Measurements from ENCODE around the gene RASAL3. TPM values are rescaled to one million over a fixed set of nuclear protein-coding genes. Genes with fewer than 3 reads are reported as not detected.
A peak's percentile ranks its signal among the peaks of the same experiment; 100 is the strongest.
"Not testable (repeated sequence)": the region's sequence is repeated elsewhere in the genome, so short reads cannot be mapped to it uniquely, and the experiment has no call there.

Gene RASAL3
- total and polyA plus RNA-seq, 9 donors = 0.61 to 2.6 (median 1.4) TPM

- Histone ChIP-seq H3K4me3 (peak overlapping the region; percentile 99), H3K9me3 (no peaks in the 10 kb centered on the region), H3K27me3 (no peaks in the 10 kb centered on the region), H3K36me3 (no peaks in the 10 kb centered on the region), H3K27ac (no peak overlapping the region), H3K4me1 (ENCODE audit: insufficient read depth) (peaks cover 25% of the 10 kb centered on the region)
- peak in 1 of 5 donors; percentile 31 for DNase-seq
- WGBS, 3 donors = 4 to 5% (median 4%) methylated on average over 9 of the region's 9 CpGs
- no peak for TF ChIP-seq EP300 (IDR thresholded peaks at IDR 0.05)
- no peak for TF ChIP-seq CTCF (IDR thresholded peaks at IDR 0.05)
- no peak for TF ChIP-seq POLR2A (IDR thresholded peaks at IDR 0.05)
- intact Hi-C loops (cut with DNase I) = loop anchor here in 1 of 4 donors (5.0 kb wide), 1 partner anchor 85 kb away; the partner anchor contains the start of gene BRD4
These were observed 46.6 kb downstream of the RASAL3 start for GRCh38 chr19:15417699-15418098.

GRCh38 chr19:15412832-15413231 is 51.5 kb downstream of the RASAL3 start:
- peak in 1 of 5 donors; percentile 1 for DNase-seq
- Histone ChIP-seq H3K27me3 (no peaks in the 10 kb centered on the region), H3K4me3 (no peak overlapping the region), H3K4me1 (ENCODE audit: insufficient read depth) (peaks cover 16% of the 10 kb centered on the region), H3K36me3 (no peaks in the 10 kb centered on the region), H3K9me3 (no peaks in the 10 kb centered on the region), H3K27ac (no peak overlapping the region)
- intact Hi-C loops (cut with DNase I) = no loop called here
- whole genome bisulfite sequencing, 3 donors = 68 to 83% (median 77%) methylated on average over 4 of the region's 4 CpGs
- TF ChIP-seq EP300 (IDR thresholded peaks at IDR 0.05) (no peak), CTCF (IDR thresholded peaks at IDR 0.05) (no peak), POLR2A (IDR thresholded peaks at IDR 0.05) (no peak)

GRCh38 chr19:15411351-15411750 is 53.0 kb downstream of the RASAL3 start:
- H3K4me3 ChIP-seq; intact Hi-C loops (cut with DNase I); H3K4me1 ChIP-seq (ENCODE audit: insufficient read depth); H3K36me3 ChIP-seq; H3K27ac ChIP-seq; H3K9me3 ChIP-seq; H3K27me3 ChIP-seq: not testable (repeated sequence)
- 28 to 54% (median 28%) methylated on average over 2 of the region's 2 CpGs for WGBS, 3 donors
- DNase-seq = peak in 1 of 5 donors; percentile 40

GRCh38 chr19:15404780-15405211 is 59.5 kb downstream of the RASAL3 start:
- Histone ChIP-seq H3K4me1 (ENCODE audit: insufficient read depth) (peaks cover 20% of the 10 kb centered on the region), H3K27ac (no peak overlapping the region), H3K36me3 (no peaks in the 10 kb centered on the region), H3K9me3 (no peaks in the 10 kb centered on the region), H3K27me3 (no peaks in the 10 kb centered on the region), H3K4me3 (no peak overlapping the region)
- 22 to 36% (median 23%) methylated on average over 3 of the region's 3 CpGs for WGBS, 3 donors
- intact Hi-C loops (cut with DNase I) = no loop called here
- DNase-seq = no peak
- TF ChIP-seq CTCF (IDR thresholded peaks at IDR 0.05) = no peak
- TF ChIP-seq EP300 (IDR thresholded peaks at IDR 0.05) = no peak
- no peak for TF ChIP-seq POLR2A (IDR thresholded peaks at IDR 0.05)

- DNase-seq = no peak
These were observed 60.1 kb downstream of the RASAL3 start for GRCh38 chr19:15404097-15404779.

More at GRCh38 chr19:15404097-15404779, 60.1 kb downstream of the RASAL3 start:
- no peak overlapping the region for H3K27ac ChIP-seq
- no peaks in the 10 kb centered on the region for H3K27me3 ChIP-seq
- H3K4me1 ChIP-seq (ENCODE audit: insufficient read depth) = peaks cover 20% of the 10 kb centered on the region
- 37 to 48% (median 37%) methylated on average over 7 of the region's 7 CpGs for WGBS, 3 donors
- H3K9me3 ChIP-seq = no peaks in the 10 kb centered on the region
- TF ChIP-seq POLR2A (IDR thresholded peaks at IDR 0.05) = no peak
- TF ChIP-seq EP300 (IDR thresholded peaks at IDR 0.05) = no peak
- TF ChIP-seq CTCF (IDR thresholded peaks at IDR 0.05) = no peak
- H3K4me3 ChIP-seq = no peak overlapping the region
- intact Hi-C loops (cut with DNase I) = no loop called here
- H3K36me3 ChIP-seq = no peaks in the 10 kb centered on the region

Data from ovary (tissue), 9 donors.